OCI-M1 (cell line): ENCODE measurements around the gene GORASP1.

Source experiments
- DNase-seq: peaks from one replicate; lab custom pipeline; 2025; lab: John Stamatoyannopoulos, UW

Gene GORASP1

GRCh38 chr3:39141171-39141995, 34.0 kb upstream of the GORASP1 start:
- peak; percentile 38 for DNase-seq

DNA sequence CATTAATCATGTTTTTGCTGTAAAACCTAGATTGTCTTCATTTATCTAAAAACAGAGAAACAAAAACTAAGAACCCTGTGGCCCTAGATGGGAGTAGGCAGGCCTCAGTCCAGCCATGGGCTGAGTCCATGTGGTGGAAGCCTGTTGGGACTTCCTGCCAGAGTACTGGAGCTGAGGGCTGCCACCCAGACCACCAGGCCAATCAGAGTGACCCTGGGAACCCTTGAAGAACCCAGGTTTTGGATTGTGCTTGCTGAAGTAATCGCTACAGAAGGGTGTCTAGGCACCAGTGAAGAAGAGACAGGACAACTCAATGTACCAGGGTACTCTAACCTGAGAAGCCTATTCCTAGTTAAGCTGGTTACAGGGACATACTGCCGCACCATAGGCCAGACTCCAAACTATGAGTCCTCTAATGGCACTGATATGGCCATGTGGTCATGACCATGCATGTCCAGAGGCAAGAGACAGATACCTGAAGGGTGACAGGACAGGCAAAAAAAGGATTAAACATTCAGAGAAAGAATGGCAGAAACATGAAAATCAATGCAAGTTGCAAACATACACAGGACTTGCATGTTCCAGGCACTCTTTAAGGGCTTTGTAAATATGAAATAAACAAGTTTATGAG, 33.0 kb upstream of the GORASP1 start:
- no peak for DNase-seq

DNA sequence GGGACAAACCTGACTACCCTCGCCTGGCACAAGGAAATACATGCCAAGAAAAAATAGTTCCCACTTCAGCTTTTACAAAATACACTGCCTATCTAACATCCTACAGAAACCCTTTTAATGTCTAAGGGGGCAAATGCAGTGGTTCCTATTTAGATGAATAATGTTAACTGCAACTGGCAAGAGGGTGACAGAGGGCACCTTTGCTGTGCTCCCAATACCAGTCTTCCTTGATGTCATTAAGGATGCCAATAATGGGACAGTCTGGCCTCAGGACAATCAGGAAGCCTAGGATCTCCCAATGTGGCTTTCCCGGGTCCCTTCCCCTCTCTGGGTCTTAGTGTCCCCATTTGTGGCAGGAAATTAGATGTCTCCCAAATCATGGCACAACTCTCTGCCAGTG, 32.0 kb upstream of the GORASP1 start:
- no peak for DNase-seq

DNA sequence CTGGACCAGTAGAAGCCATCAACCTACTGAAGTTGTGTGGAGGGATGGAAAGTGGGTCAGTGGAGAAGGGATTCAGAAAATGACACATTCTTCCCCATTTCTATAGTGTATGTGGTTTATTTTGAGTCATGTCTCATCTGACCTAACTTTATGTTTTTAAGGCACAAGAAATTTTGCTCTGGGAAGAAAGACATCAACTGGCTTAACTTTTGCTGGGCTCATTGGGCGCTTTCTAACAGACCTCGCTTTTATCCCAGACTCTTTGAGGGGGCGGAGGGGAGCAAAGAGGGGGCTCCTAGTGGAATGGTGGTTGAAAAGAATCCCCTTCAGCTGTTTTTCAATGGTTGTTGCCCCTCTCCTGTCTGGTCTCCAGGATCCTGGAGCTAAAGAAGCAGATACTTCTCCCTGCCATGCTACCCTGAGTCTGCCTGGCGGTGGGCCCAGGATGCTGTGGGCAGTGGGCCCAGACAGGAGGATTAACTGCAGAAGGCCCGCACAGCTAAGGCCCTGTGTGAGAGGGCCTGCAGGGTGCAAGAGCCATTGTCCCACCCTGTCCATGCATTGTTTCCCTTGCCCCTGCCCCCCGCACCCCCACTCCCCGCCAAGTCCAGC, 31.5 kb upstream of the GORASP1 start:
- no peak for DNase-seq

GRCh38 chr3:39137991-39138803, 30.8 kb upstream of the GORASP1 start:
- DNase-seq: no peak

GRCh38 chr3:39137435-39137936, 30.1 kb upstream of the GORASP1 start:
- no peak for DNase-seq

DNA sequence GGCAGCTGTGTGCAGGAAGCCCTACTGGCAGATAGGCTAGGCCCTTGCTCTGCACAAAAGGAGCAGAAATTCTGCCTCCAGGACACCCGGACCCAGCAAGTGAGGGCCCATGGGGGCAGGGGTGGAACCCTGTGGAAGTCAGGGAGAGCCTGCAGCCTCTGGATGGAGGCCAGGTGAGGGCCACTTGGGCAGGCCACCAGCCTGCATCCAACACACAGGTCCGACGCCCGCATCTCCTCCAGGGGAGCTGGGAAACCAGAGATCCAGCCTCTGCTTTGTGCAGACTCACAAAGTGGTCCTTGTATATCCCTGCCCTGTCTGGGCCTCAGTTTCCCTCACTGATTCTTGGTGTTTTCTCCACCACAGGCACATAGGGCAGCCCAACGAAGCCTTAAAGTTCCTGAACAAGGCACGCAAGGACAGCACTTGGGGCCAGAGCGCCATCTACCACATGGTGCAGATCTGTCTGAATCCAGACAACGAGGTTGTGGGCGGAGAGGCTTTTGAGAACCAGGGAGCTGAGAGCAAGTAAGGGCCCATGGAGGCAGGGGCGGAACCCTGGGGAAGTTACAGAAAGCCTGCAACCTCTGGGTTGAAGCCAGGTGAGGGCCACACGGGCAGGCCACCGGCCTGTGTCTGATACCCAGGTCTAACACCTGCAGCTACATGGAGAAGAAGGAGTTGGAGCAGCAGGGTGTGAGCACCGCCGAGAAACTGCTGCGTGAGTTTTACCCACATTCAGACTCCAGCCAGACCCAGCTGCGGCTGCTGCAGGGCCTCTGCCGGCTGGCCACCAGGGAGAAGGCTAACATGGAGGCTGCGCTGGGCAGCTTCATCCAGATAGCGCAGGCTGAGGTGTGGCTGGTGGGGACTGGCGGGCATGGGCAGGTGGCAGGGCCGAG, 29.4 kb upstream of the GORASP1 start:
- no peak for DNase-seq

DNA sequence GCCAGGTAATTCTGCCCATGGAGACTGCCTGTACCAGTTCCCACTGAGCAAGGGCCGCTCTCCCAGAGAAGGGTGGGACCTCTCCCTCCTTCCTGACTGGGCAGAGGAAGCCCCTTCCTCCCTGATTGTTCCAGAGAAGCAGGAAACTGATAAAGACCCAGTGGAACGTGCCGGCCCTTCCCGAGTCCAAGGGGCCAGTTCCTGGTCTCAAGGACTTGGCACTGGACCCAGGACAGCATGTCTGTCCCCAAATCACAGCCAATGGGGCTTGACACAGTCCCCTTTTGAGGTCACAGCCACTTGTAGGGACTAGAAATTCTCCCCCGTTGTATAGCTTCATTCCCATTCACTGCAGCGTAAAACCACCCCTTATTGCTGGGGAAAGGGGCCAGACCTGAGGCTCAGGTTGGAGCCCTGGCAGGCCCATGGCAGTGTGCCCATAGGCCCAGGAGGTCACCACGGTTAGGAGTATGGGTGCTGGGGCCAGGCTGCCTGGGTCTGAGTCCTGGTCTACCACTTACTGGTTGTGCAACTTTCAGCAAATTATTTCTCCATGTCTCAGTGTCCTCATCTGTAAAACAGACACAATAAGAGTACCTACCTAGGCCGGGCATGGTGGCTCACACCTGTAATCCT, 27.9 kb upstream of the GORASP1 start:
- no peak for DNase-seq

- DNase-seq: no peak
Measured at GRCh38 chr3:39134305-39134704, 26.9 kb upstream of the GORASP1 start.

DNA sequence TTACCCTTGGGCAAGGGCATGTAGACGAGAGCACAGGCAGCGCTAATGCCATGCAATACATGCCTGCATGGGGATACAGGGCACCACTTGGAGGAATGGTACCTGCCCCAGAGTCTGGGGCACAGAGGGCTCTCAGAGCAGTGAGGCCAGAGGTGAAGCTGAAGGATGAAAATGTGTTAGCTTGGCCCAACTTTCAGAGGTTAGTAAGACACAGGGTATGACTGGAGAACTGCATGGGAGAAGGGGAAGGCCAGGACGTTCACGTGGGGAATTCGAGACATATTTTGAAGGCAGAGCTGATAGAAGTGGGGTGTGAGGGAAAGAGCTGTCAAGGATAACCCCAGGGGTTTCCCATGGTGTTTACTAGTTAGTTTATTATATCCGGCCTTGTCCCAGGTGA, 26.4 kb upstream of the GORASP1 start:
- no peak for DNase-seq

DNA sequence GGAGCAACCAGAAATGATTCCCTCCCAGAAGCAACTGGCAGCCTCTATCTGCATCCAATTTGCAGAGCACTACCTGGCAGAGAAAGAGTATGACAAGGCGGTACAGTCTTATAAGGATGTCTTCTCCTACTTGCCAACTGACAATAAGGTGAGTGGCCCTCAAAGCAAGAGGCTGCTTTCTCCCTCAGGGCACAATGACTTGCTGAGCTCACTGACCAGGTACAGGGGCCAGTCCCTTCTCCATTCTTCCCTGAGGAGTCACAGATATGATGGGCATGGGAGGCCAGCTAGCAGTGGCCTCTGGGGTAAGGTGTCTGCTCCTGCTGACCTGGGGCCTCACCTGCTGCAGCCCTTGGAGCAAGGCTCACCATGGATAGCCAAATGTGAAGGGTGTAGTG, 25.7 kb upstream of the GORASP1 start:
- no peak for DNase-seq

DNA sequence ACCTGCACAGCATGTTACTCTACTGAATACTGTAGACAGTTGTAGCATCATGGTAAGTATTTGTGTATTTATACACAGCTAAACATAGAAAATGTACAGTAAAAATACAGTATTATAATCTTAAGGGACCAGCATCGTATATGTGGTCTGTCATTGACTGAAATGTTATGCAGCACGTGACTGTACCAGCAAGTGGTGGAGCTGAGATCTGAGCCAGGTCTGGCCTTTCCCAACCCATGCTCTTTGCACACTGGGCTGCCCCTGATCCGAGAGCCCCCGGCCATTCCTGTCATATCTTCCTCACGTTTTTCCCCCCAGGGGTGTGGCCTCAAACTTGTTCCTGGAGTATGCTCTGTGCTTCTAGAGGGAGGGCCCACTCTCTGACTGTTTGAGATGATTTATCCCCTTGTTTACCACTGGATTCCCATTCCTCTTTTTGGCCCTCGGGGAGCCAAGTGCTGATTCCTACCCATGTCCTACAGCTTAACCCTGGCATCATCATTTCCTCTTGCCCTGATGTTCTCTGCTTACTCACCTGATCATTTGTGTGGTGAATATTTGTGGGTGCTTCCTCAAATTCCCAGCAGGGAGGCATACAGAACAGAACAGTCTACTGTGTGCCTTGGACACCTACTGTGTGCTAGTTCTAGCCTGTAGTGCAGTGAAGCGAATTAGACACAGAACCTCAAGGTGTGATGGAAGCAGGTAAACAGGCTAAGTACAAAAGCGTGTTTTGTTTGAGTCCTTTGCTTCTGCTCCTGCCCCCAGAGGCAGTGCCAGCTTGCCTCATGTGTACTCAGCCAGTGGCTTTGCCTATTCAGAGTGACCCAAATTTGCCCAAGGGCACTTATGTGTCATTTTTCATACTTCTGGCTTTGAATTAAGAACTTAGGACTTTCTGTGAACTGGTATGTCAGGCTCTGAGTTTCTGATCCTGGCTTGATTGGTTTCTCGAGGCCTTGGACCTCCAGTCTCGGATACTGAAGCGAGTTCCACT, 25.0 kb upstream of the GORASP1 start:
- DNase-seq: no peak

DNA sequence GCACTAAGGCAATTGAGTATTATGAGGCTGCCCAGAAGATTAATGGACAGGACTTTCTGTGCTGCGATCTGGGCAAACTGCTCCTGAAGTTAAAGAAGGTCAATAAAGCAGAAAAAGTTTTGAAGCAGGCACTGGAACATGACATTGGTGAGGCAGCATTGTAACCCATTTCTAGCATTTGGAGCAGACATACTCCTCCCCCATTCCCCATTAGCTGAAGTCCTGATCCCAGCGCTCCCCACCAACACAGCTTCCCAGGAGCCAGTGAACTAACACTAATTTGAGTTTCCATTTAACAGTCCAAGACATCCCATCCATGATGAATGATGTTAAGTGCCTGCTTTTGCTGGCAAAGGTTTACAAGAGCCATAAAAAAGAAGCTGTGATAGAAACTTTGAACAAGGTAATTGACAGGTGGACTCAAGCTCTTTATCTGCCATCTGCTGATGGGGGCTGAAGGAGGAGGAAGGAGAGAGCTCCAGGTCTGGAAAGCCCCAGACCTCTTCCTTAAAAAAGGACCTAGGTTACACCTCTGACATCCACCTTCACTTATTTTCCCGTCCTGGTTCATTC, 23.4 kb upstream of the GORASP1 start:
- DNase-seq: no peak

DNA sequence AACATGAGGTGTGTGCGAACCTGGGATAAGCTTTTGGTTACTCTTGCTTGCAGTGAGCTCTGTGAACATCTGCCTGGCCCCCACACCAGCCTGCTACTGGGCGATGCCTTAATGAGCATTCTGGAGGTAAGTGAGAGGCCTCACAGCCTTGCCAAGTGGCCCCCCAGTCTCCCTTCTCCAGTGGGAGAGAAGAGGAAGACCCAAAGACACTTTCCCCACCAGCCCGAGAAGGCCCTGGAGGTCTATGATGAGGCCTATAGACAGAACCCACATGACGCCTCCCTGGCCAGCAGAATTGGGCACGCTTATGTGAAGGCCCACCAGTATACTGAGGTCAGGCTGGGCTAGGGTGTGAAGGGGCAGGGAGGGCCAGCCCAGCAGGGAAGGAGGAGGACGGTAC, 22.6 kb upstream of the GORASP1 start:
- DNase-seq: no peak

DNA sequence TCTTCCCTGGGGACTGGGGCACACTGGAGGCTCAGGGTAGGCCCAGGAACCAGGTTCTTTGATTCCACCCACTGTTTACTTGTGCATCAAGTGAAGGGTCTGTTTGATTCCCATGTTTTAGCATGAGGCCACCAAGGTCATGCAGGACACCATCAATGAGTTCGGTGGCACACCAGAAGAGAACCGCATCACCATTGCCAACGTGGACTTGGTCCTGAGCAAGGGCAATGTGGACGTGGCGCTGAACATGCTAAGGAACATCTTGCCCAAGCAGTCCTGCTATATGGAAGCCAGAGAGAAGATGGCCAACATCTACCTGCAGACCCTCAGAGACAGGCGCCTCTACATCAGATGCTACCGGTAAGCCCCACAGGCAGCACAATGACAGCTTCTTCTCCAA, 21.5 kb upstream of the GORASP1 start:
- DNase-seq: no peak

DNA sequence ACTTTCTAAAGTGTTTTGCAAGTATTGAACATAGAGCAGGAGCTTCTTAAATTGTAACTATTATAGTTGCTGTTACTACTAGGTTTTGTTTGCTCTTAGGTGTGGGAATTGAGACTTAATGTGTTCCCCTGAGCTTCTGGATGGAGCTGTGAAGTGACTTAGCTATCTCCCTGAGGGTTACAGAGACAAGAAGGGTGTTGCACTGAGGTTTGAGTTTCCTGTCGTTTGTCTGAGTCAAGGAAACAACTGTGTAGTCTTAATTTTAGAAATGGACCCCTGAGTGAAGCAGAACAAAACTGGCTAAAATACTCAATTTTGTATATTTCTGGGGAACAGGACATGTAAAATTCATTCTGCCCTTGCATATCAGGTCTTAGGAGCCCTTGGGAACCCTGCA, 20.5 kb upstream of the GORASP1 start:
- DNase-seq: no peak

DNA sequence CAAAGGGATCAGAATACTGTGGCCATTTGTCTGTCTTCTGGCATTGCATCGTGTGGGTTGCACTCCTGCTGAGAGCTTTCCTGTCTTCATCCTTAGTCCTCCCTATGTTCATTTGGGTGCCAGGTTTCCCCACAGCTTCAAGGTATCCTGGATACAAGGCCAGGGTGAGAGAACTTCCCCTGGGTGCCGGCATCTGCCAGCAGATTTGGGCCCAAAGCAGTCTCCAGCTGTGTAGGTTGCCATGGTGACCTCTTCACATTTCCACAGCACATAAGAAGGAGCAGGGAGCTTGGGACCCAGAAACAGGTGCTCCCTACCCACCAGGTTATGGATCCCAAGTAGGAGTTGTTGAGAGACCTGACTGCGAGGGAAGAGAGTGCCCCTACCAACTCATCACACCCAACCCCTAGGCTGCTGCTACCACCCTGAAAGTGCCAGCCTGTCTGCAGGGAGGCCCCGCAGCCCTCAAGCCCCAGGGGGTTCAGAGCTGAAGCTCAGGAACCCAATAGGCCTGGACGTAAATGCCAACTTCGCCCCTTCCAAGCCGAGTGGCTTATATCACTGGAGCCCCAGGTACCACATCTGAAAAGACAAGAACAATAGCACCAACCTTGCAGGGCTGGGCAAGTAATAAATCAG, 20.0 kb upstream of the GORASP1 start:
- no peak for DNase-seq

DNA sequence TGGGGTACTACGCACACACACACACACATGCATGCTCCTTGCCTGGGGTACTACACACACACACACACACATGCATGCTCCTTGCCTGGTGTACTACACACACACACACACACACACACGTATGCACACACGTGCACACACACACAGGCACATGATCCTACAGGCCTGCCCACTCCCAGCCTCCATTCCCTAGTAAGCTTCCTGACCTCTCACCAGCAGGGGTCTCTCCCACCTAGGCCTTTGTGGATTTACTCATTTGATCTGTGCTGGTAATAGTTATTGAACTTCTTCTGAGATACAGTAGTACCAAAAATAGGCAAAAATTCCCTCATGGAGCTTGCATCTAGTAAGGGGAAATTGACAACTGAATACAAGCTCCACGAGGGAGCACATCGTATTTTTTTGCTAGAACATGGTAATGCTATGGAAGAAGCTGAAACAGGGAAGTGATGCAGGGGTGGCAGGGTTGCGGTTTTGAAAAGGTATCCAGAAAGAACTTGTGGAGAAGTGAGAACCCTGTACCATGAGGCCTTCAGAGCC, 19.2 kb upstream of the GORASP1 start:
- DNase-seq: peak; percentile 81
